HT1080 (cell line): ENCODE measurements around the gene ASH1L. TPM values are rescaled to one million over a fixed set of nuclear protein-coding genes. Genes with fewer than 3 reads are reported as not detected.
"Not testable (repeated sequence)": the region's sequence is repeated elsewhere in the genome, so short reads cannot be mapped to it uniquely, and the experiment has no call there.

Source experiments
- DNase-seq: peaks from one replicate; pipeline ENCODE4 v3.0.0-alpha.2; 2015; ENCODE audit warnings: low read depth
- total RNA-seq: library from RNA; depleted of rRNA; stranded (reverse); fragments of >200 nt; shearing (Covaris generic); gene quantifications from 2 replicates; pipeline ENCODE4 v1.2.3, GENCODE V29; 2014

ASH1L gene
- total RNA-seq, 1 experiment from 2014 or later: 12.7 TPM

- peak; percentile 99 for DNase-seq
Measured at GRCh38 chr1:155308493-155309422, 253.8 kb downstream of the ASH1L start, which contains the start of gene FDPS. FDPS (plus strand) TSS chr1:155308866; CDS start chr1:155309790, 924 bp downstream.

- DNase-seq: peak; percentile 62
Measured at GRCh38 chr1:155307247-155307740, 255.3 kb downstream of the ASH1L start.

GRCh38 chr1:155305881-155306391 is 256.7 kb downstream of the ASH1L start:
- DNase-seq: no peak

- DNase-seq: no peak
Measured at GRCh38 chr1:155304558-155305063, 258.0 kb downstream of the ASH1L start.

- DNase-seq: no peak
Measured at GRCh38 chr1:155301342-155301841, 261.2 kb downstream of the ASH1L start, which contains the start of gene PKLR. PKLR (minus strand) TSS chr1:155301438; CDS start chr1:155301395, 43 bp downstream.

GRCh38 chr1:155300553-155301329 is 261.9 kb downstream of the ASH1L start:
- DNase-seq: no peak

GRCh38 chr1:155300024-155300423 is 262.6 kb downstream of the ASH1L start:
- no peak for DNase-seq

- no peak for DNase-seq
Measured at GRCh38 chr1:155297384-155297783, 265.2 kb downstream of the ASH1L start.

GRCh38 chr1:155296661-155297060 is 265.9 kb downstream of the ASH1L start:
- DNase-seq: no peak

- no peak for DNase-seq
Measured at GRCh38 chr1:155295942-155296267, 266.7 kb downstream of the ASH1L start.

- DNase-seq: no peak
Measured at GRCh38 chr1:155295183-155295941, 267.2 kb downstream of the ASH1L start.

- no peak for DNase-seq
Measured at GRCh38 chr1:155294520-155295182, 268.0 kb downstream of the ASH1L start.

- no peak for DNase-seq
Measured at GRCh38 chr1:155293086-155293749, 269.4 kb downstream of the ASH1L start.

- not testable (repeated sequence) for DNase-seq
Measured at GRCh38 chr1:155291006-155291405, 271.6 kb downstream of the ASH1L start.

GRCh38 chr1:155287987-155288543 is 274.5 kb downstream of the ASH1L start:
- DNase-seq: no peak

GRCh38 chr1:155286544-155286943 is 276.1 kb downstream of the ASH1L start:
- no peak for DNase-seq

- no peak for DNase-seq
Measured at GRCh38 chr1:155285631-155286044, 277.0 kb downstream of the ASH1L start.
